ENCODE data around the gene PROM1. TPM values are rescaled to one million over a fixed set of nuclear protein-coding genes. Genes with fewer than 3 reads are reported as not detected.

PROM1 gene
- total RNA-seq, 5 donors from 2014 or later (not counting 1 experiment from before 2014, with no cell fraction given) = 0.38 to 2.0 (median 1.4) TPM

DNA sequence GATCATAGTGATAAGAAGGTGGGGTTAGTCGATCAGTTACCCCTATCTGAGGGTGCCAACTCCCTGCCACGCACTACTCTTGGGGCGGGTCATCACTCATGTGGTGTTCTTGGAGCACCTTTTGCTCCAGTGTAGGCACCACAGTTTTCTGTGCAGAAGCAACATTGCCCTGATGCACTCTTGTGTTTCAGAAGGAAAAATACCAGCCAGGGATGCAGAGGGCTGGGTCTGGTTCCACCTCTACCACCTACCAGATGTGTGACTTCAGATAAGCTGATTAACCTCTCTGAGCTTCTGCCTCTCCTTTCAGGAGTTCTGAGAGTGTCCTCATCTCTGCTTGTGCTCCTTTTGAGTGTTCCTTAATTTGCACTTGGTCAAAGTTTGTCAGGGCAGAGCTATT, 29.9 kb upstream of the PROM1 start:
- no peak for ATAC-seq (replicated peaks in 1 of 4)
- no peaks in the 10 kb centered on the region for H3K36me3 Mint-ChIP-seq
- no peak overlapping the region for H3K27ac ChIP-seq (ENCODE audit: low read length)
- H3K4me1 Mint-ChIP-seq = no peaks in the 10 kb centered on the region
- peaks cover 0 to 12% of the 10 kb centered on the region in 2 experiments for H3K27me3 ChIP-seq (replicated peaks in 1 of 2; ENCODE audit: control insufficient read depth in 2 of 2, extremely low read depth in 1 of 2, insufficient read depth in 2 of 2, low read length in 1 of 2)
- no peaks in the 10 kb centered on the region for H3K9me3 ChIP-seq
- CTCF ChIA-PET = no interaction called here
- DNase-seq = no peak
- no peaks in the 10 kb centered on the region for H3K36me3 ChIP-seq (ENCODE audit: control insufficient read depth in 2 of 2, extremely low read depth in 1 of 2, insufficient read depth in 1 of 2, low read length in 1 of 2)
- 90% methylated on average over 2 of the region's 3 CpGs for WGBS (ENCODE audit: insufficient coverage)
- H3K4me3 Mint-ChIP-seq = no peak overlapping the region
- H3K27ac Mint-ChIP-seq = no peak overlapping the region
- no peaks in the 10 kb centered on the region for H3K9me3 Mint-ChIP-seq
- no peak overlapping the region for H3K4me3 ChIP-seq (ENCODE audit: control insufficient read depth in 1 of 2, extremely low read depth in 1 of 2, low read length in 1 of 2)
- no peaks in the 10 kb centered on the region for H3K4me1 ChIP-seq (ENCODE audit: control insufficient read depth in 1 of 2, extremely low read depth in 1 of 2, insufficient read depth in 2 of 2, low read length in 2 of 2)
- H3K27me3 Mint-ChIP-seq = peaks cover 7 to 22% of the 10 kb centered on the region in 2 donors
- POLR2A ChIA-PET = no interaction called here

DNA sequence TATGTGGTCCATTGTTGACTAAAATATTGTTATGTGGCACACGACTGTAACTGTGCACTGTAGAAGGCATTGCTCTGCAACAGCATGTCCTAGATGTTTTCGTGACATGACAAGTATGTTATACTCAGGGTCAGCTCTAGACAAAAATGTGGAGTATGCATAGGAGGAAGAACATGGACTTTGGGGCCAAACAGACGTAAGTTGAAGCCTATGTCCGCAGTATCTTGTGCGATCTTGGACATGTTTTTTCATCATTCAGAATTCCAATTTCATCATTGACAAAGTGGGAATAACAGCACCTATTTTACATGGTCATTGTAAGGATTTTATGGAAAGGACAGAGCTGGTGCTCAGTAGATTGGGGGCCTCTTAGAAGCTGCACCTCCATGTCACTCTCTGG, 27.7 kb upstream of the PROM1 start:
- H3K9me3 ChIP-seq = no peaks in the 10 kb centered on the region
- no peaks in the 10 kb centered on the region for H3K36me3 ChIP-seq (ENCODE audit: control insufficient read depth in 2 of 2, extremely low read depth in 1 of 2, insufficient read depth in 1 of 2, low read length in 1 of 2)
- no peak overlapping the region for H3K4me3 Mint-ChIP-seq
- no peak overlapping the region for H3K27ac Mint-ChIP-seq
- H3K27me3 ChIP-seq (replicated peaks in 1 of 2; ENCODE audit: control insufficient read depth in 2 of 2, extremely low read depth in 1 of 2, insufficient read depth in 2 of 2, low read length in 1 of 2) = peaks cover 0 to 15% of the 10 kb centered on the region in 2 experiments
- H3K27me3 Mint-ChIP-seq = peaks cover 7 to 22% of the 10 kb centered on the region in 2 donors
- DNase-seq (no peak), ATAC-seq (replicated peaks in 1 of 4) (no peak)
- no peak overlapping the region for H3K27ac ChIP-seq (ENCODE audit: low read length)
- ChIA-PET CTCF (no interaction called here), POLR2A (no interaction called here)
- H3K4me1 Mint-ChIP-seq = no peaks in the 10 kb centered on the region
- H3K36me3 Mint-ChIP-seq = no peaks in the 10 kb centered on the region
- 76% methylated on average over 2 of the region's 5 CpGs for WGBS (ENCODE audit: insufficient coverage)
- no peaks in the 10 kb centered on the region for H3K4me1 ChIP-seq (ENCODE audit: control insufficient read depth in 1 of 2, extremely low read depth in 1 of 2, insufficient read depth in 2 of 2, low read length in 2 of 2)
- H3K9me3 Mint-ChIP-seq = no peaks in the 10 kb centered on the region
- H3K4me3 ChIP-seq (ENCODE audit: control insufficient read depth in 1 of 2, extremely low read depth in 1 of 2, low read length in 1 of 2) = no peak overlapping the region

GRCh38 chr4:16110661-16111290, 27.0 kb upstream of the PROM1 start:
- Mint-ChIP-seq H3K27ac (no peak overlapping the region), H3K36me3 (no peaks in the 10 kb centered on the region), H3K4me3 (no peak overlapping the region), H3K9me3 (no peaks in the 10 kb centered on the region), H3K27me3 (peaks cover 7 to 17% of the 10 kb centered on the region in 2 donors), H3K4me1 (no peaks in the 10 kb centered on the region)
- ChIA-PET POLR2A (no interaction called here), CTCF (no interaction called here)
- H3K27me3 ChIP-seq (replicated peaks in 1 of 2; ENCODE audit: control insufficient read depth in 2 of 2, extremely low read depth in 1 of 2, insufficient read depth in 2 of 2, low read length in 1 of 2) = peaks cover 0 to 15% of the 10 kb centered on the region in 2 experiments
- WGBS (ENCODE audit: insufficient coverage) = 76% methylated on average over 2 of the region's 3 CpGs
- no peaks in the 10 kb centered on the region for H3K36me3 ChIP-seq (ENCODE audit: control insufficient read depth in 2 of 2, extremely low read depth in 1 of 2, insufficient read depth in 1 of 2, low read length in 1 of 2)
- H3K4me1 ChIP-seq (ENCODE audit: control insufficient read depth in 1 of 2, extremely low read depth in 1 of 2, insufficient read depth in 2 of 2, low read length in 2 of 2) = no peaks in the 10 kb centered on the region
- no peak overlapping the region for H3K27ac ChIP-seq (ENCODE audit: low read length)
- ATAC-seq (replicated peaks in 1 of 4) (no peak), DNase-seq (no peak)
- H3K9me3 ChIP-seq = no peaks in the 10 kb centered on the region
- H3K4me3 ChIP-seq (ENCODE audit: control insufficient read depth in 1 of 2, extremely low read depth in 1 of 2, low read length in 1 of 2) = no peak overlapping the region

- H3K4me3 Mint-ChIP-seq = no peak overlapping the region
- CTCF ChIA-PET = no interaction called here
- POLR2A ChIA-PET = no interaction called here
- H3K27ac Mint-ChIP-seq = no peak overlapping the region
- DNase-seq (no peak), ATAC-seq (replicated peaks in 1 of 4) (no peak)
- no peaks in the 10 kb centered on the region for H3K9me3 Mint-ChIP-seq
- H3K9me3 ChIP-seq = no peaks in the 10 kb centered on the region
- H3K4me1 ChIP-seq (ENCODE audit: control insufficient read depth in 1 of 2, extremely low read depth in 1 of 2, insufficient read depth in 2 of 2, low read length in 2 of 2) = no peaks in the 10 kb centered on the region
- H3K27ac ChIP-seq (ENCODE audit: low read length) = no peak overlapping the region
- H3K4me1 Mint-ChIP-seq = no peaks in the 10 kb centered on the region
- H3K27me3 Mint-ChIP-seq = peaks cover 7 to 17% of the 10 kb centered on the region in 2 donors
- H3K36me3 Mint-ChIP-seq = no peaks in the 10 kb centered on the region
- no peaks in the 10 kb centered on the region for H3K36me3 ChIP-seq (ENCODE audit: control insufficient read depth in 2 of 2, extremely low read depth in 1 of 2, insufficient read depth in 1 of 2, low read length in 1 of 2)
- H3K4me3 ChIP-seq (ENCODE audit: control insufficient read depth in 1 of 2, extremely low read depth in 1 of 2, low read length in 1 of 2) = no peak overlapping the region
- peaks cover 0 to 15% of the 10 kb centered on the region in 2 experiments for H3K27me3 ChIP-seq (replicated peaks in 1 of 2; ENCODE audit: control insufficient read depth in 2 of 2, extremely low read depth in 1 of 2, insufficient read depth in 2 of 2, low read length in 1 of 2)
Measured at GRCh38 chr4:16110199-16110598, 26.4 kb upstream of the PROM1 start.

DNA sequence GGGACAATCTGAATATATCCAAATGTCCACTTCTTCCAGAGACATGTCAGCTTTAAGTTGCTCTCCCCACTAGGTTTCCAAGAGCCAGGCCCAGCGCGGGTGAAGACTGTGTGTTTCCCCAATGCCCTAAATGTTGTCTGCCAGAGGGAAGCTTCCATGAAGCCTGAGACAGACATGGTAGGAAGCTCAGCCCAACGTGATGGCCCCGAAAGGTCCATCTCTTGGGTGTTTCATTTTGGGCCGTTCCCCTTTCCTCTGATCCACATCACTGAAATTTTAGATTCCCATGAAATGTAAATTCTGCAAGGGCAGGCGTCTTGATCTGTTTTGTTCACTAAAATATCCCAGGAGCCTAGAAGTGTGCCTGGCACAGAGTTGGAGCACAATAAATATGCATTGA, 25.4 kb upstream of the PROM1 start:
- no peaks in the 10 kb centered on the region for H3K9me3 Mint-ChIP-seq
- no peak overlapping the region for H3K4me3 Mint-ChIP-seq
- H3K27me3 ChIP-seq (replicated peaks in 1 of 2; ENCODE audit: control insufficient read depth in 2 of 2, extremely low read depth in 1 of 2, insufficient read depth in 2 of 2, low read length in 1 of 2) = peaks cover 0 to 6% of the 10 kb centered on the region in 2 experiments
- POLR2A ChIA-PET = no interaction called here
- no peak overlapping the region for H3K27ac ChIP-seq (ENCODE audit: low read length)
- ATAC-seq (replicated peaks in 1 of 4) (no peak), DNase-seq (no peak)
- peaks cover 7 to 12% of the 10 kb centered on the region in 2 donors for H3K27me3 Mint-ChIP-seq
- 98% methylated on average over 5 of the region's 6 CpGs for WGBS (ENCODE audit: insufficient coverage)
- no peak overlapping the region for H3K4me3 ChIP-seq (ENCODE audit: control insufficient read depth in 1 of 2, extremely low read depth in 1 of 2, low read length in 1 of 2)
- CTCF ChIA-PET = no interaction called here
- H3K4me1 Mint-ChIP-seq = no peaks in the 10 kb centered on the region
- no peaks in the 10 kb centered on the region for H3K9me3 ChIP-seq
- no peak overlapping the region for H3K27ac Mint-ChIP-seq
- H3K4me1 ChIP-seq (ENCODE audit: control insufficient read depth in 1 of 2, extremely low read depth in 1 of 2, insufficient read depth in 2 of 2, low read length in 2 of 2) = no peaks in the 10 kb centered on the region
- no peaks in the 10 kb centered on the region for H3K36me3 Mint-ChIP-seq
- no peaks in the 10 kb centered on the region for H3K36me3 ChIP-seq (ENCODE audit: control insufficient read depth in 2 of 2, extremely low read depth in 1 of 2, insufficient read depth in 1 of 2, low read length in 1 of 2)

GRCh38 chr4:16106956-16107355, 23.1 kb upstream of the PROM1 start:
- Histone ChIP-seq H3K9me3 (no peaks in the 10 kb centered on the region), H3K4me3 (ENCODE audit: control insufficient read depth in 1 of 2, extremely low read depth in 1 of 2, low read length in 1 of 2) (no peak overlapping the region), H3K4me1 (ENCODE audit: control insufficient read depth in 1 of 2, extremely low read depth in 1 of 2, insufficient read depth in 2 of 2, low read length in 2 of 2) (no peaks in the 10 kb centered on the region), H3K36me3 (ENCODE audit: control insufficient read depth in 2 of 2, extremely low read depth in 1 of 2, insufficient read depth in 1 of 2, low read length in 1 of 2) (no peaks in the 10 kb centered on the region), H3K27ac (ENCODE audit: low read length) (no peak overlapping the region), H3K27me3 (replicated peaks in 1 of 2; ENCODE audit: control insufficient read depth in 2 of 2, extremely low read depth in 1 of 2, insufficient read depth in 2 of 2, low read length in 1 of 2) (peaks cover 0 to 3% of the 10 kb centered on the region in 2 experiments)
- WGBS (ENCODE audit: insufficient coverage) = no CpG with 5 or more reads among the region's 6 CpGs
- Mint-ChIP-seq H3K4me3 (no peak overlapping the region), H3K27me3 (peaks cover 3 to 4% of the 10 kb centered on the region in 2 donors), H3K9me3 (no peaks in the 10 kb centered on the region), H3K27ac (no peak overlapping the region), H3K36me3 (no peaks in the 10 kb centered on the region), H3K4me1 (no peaks in the 10 kb centered on the region)
- DNase-seq (no peak), ATAC-seq (replicated peaks in 1 of 4) (no peak)
- ChIA-PET CTCF (no interaction called here), POLR2A (no interaction called here)

- Mint-ChIP-seq H3K36me3 (no peaks in the 10 kb centered on the region), H3K27me3 (peaks cover 1 to 4% of the 10 kb centered on the region in 2 donors), H3K4me3 (no peak overlapping the region), H3K27ac (no peak overlapping the region), H3K9me3 (no peaks in the 10 kb centered on the region), H3K4me1 (no peaks in the 10 kb centered on the region)
- no CpG with 5 or more reads among the region's 2 CpGs for WGBS (ENCODE audit: insufficient coverage)
- Histone ChIP-seq H3K36me3 (ENCODE audit: control insufficient read depth in 2 of 2, extremely low read depth in 1 of 2, insufficient read depth in 1 of 2, low read length in 1 of 2) (no peaks in the 10 kb centered on the region), H3K9me3 (no peaks in the 10 kb centered on the region), H3K27me3 (replicated peaks in 1 of 2; ENCODE audit: control insufficient read depth in 2 of 2, extremely low read depth in 1 of 2, insufficient read depth in 2 of 2, low read length in 1 of 2) (peaks cover 0 to 3% of the 10 kb centered on the region in 2 experiments), H3K27ac (ENCODE audit: low read length) (no peak overlapping the region), H3K4me3 (ENCODE audit: control insufficient read depth in 1 of 2, extremely low read depth in 1 of 2, low read length in 1 of 2) (no peak overlapping the region), H3K4me1 (ENCODE audit: control insufficient read depth in 1 of 2, extremely low read depth in 1 of 2, insufficient read depth in 2 of 2, low read length in 2 of 2) (no peaks in the 10 kb centered on the region)
- ATAC-seq (replicated peaks in 1 of 4) (no peak), DNase-seq (no peak)
- ChIA-PET CTCF (no interaction called here), POLR2A (no interaction called here)
Measured at GRCh38 chr4:16104520-16104919, 20.7 kb upstream of the PROM1 start.
